Erythroblast (primary cell): ENCODE data around the gene RNF149.

Source experiments
- GATA1 ChIP-seq: IDR thresholded peaks from 2 replicates; pipeline ENCODE4 v1.6.1; 2011; ENCODE audit warnings: low read depth, mild to moderate bottlenecking, control low read depth, low read length, moderate library complexity
- POLR2A ChIP-seq: IDR thresholded peaks from 2 replicates; pipeline ENCODE4 v1.6.1; 2011; ENCODE audit warnings: mild to moderate bottlenecking, low read length

DNA sequence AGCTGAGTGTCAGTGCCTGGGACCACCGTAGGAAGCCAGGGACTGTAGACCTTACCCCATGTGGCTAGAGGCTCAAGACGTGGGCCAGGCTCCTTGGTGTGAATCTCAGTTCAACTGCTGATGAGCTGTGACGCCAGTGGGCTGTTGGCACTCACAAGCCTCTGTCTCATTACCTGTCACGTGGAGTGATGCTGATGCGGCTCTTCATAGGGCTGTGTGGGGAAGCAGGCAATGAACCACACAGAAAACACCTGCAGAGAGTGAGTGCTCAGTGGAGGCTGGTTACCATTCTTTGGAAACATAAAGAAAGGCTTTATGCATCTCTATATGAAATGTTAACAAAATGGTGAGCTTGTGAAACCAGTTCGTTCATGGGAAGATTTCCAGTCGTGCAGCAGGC is 42.7 kb upstream of the RNF149 start:
- TF ChIP-seq POLR2A (no peak), GATA1 (no peak)
